Measurements from ENCODE around the gene MEP1A.

GRCh38 chr6:46867411-46867810, 74.2 kb downstream of the MEP1A start:
- no peak for TF ChIP-seq YY1 (IDR thresholded peaks at IDR 0.05; ENCODE audit: insufficient read depth, insufficient read length)
- TF ChIP-seq ZNF274 (IDR thresholded peaks at IDR 0.05; ENCODE audit: low read depth, low read length) = no peak

Data from NT2/D1 (cell line).